ENCODE data around the gene ABCC6. TPM values are rescaled to one million over a fixed set of nuclear protein-coding genes. Genes with fewer than 3 reads are reported as not detected.

Gene ABCC6
- total RNA-seq, 1 experiment from 2014 or later, result 1.1 TPM

DNA sequence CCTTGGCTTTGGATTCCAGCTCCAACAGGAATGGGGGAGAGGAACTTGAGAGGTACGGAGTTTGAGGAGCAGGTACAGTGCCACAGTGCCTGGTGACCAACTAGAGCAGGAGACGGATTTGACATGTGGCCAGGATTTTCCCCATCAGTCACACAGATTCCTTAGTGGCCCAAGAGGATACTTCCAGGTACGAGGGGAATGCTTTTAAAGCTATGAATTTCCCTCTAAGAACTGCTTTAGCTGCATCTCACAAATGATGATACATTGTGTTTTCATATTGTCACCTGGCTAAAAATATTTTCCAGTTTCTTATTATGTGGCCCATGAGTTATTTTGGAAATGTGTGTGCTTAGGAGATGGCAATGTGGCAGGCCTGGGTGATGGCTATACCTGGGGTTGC lies 98.3 kb downstream of the ABCC6 start:
- Histone ChIP-seq H2BK15ac (ENCODE audit: low read depth, low read length) (no peak overlapping the region), H2AK5ac (ENCODE audit: insufficient read length, low read length) (no peak overlapping the region), H3K4ac (ENCODE audit: low read depth, low read length) (no peak overlapping the region), H2BK12ac (ENCODE audit: insufficient read length, low read depth, low read length) (no peak overlapping the region), H3K9ac (ENCODE audit: extremely low read depth, insufficient read length, low read length) (no peak overlapping the region), H3K79me2 (ENCODE audit: insufficient read depth, low read length) (no peaks in the 10 kb centered on the region), H3K18ac (ENCODE audit: insufficient read length, low read depth, low read length) (no peak overlapping the region), H3K23ac (ENCODE audit: insufficient read length, low read depth, low read length) (no peak overlapping the region), H2BK5ac (ENCODE audit: insufficient read length, low read length) (no peak overlapping the region), H2BK120ac (ENCODE audit: low read depth, low read length, poor library complexity, severe bottlenecking) (no peak overlapping the region), H2AFZ (ENCODE audit: low read length) (no peak overlapping the region), H3K4me1 (ENCODE audit: insufficient read depth, low read length) (no peaks in the 10 kb centered on the region), H4K8ac (replicated peaks; ENCODE audit: insufficient read length, low read depth, low read length) (no peak overlapping the region), H3K23me2 (ENCODE audit: insufficient read length, low read depth, low read length, poor library complexity, severe bottlenecking) (peaks cover 2% of the 10 kb centered on the region), H4K5ac (ENCODE audit: insufficient read length, low read depth, low read length) (no peak overlapping the region), H3K14ac (ENCODE audit: insufficient read depth, low read length) (no peak overlapping the region), H3K56ac (ENCODE audit: insufficient read length, low read depth, low read length) (no peak overlapping the region), H4K20me1 (ENCODE audit: control insufficient read depth, insufficient read depth, insufficient read length) (no peaks in the 10 kb centered on the region), H3K27me3 (ENCODE audit: insufficient read depth, low read length) (no peaks in the 10 kb centered on the region), H3K27ac (ENCODE audit: insufficient read length, low read depth, low read length) (no peak overlapping the region), H2BK20ac (ENCODE audit: low read depth, low read length, poor library complexity, severe bottlenecking) (no peak overlapping the region), H3T11ph (ENCODE audit: low read length) (no peak overlapping the region), H3K4me2 (ENCODE audit: insufficient read depth, insufficient read length, low read length) (no peak overlapping the region), H3K79me1 (ENCODE audit: insufficient read depth, low read depth, low read length, poor library complexity, severe bottlenecking) (no peaks in the 10 kb centered on the region), H4K91ac (ENCODE audit: insufficient read length, low read depth, low read length) (no peak overlapping the region), H3K9me3 (ENCODE audit: control insufficient read depth, low read depth, low read length) (no peaks in the 10 kb centered on the region)
- Mint-ChIP-seq H3K36me3 (ENCODE audit: insufficient read depth in 1 of 3, low read depth in 3 of 3) (peaks cover 55 to 82% (median 71%) of the 10 kb centered on the region in 3 experiments), H3K4me3 (no peak overlapping the region), H3K4me1 (no peaks in the 10 kb centered on the region), H3K27ac (no peak overlapping the region), H3K9me3 (peaks cover 9 to 11% of the 10 kb centered on the region in 2 experiments; a peak in 4 of 5 replicates), H3K27me3 (ENCODE audit: low read depth) (no peaks in the 10 kb centered on the region)
- no CpG with 5 or more reads among the region's 3 CpGs for WGBS (ENCODE audit: extremely low coverage, insufficient read length, low lambda C conversion rate)
- TF ChIP-seq, protein P1, sequence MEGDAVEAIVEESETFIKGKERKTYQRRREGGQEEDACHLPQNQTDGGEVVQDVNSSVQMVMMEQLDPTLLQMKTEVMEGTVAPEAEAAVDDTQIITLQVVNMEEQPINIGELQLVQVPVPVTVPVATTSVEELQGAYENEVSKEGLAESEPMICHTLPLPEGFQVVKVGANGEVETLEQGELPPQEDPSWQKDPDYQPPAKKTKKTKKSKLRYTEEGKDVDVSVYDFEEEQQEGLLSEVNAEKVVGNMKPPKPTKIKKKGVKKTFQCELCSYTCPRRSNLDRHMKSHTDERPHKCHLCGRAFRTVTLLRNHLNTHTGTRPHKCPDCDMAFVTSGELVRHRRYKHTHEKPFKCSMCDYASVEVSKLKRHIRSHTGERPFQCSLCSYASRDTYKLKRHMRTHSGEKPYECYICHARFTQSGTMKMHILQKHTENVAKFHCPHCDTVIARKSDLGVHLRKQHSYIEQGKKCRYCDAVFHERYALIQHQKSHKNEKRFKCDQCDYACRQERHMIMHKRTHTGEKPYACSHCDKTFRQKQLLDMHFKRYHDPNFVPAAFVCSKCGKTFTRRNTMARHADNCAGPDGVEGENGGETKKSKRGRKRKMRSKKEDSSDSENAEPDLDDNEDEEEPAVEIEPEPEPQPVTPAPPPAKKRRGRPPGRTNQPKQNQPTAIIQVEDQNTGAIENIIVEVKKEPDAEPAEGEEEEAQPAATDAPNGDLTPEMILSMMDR (conservative IDR thresholded peaks at IDR 0.05), result no peak
- DNase-seq, result no peak
